SK-N-SH treated with all-trans-retinoic acid at 6 μM for 48 hours (cell line): ENCODE data around the gene ATP6V1D.

Experiments used
- ATAC-seq: fragments of 200-7000 bp; cut with Tn5 transposase; 3 replicates; pipeline ENCODE4 v1.9.1; 2020; ENCODE audit warnings: mild to moderate bottlenecking, moderate library complexity
- ARNTL ChIP-seq: fragments of 450-650 bp; formaldehyde crosslinking; IDR thresholded peaks from 2 replicates; pipeline ENCODE4 v1.5.0; 2020; ENCODE audit warnings: low read depth, mild to moderate bottlenecking, moderate library complexity, borderline replicate concordance
- BACH2 ChIP-seq: fragments of 250-450 bp; sonication (Bioruptor Pico); IDR thresholded peaks from 2 replicates; pipeline ENCODE4 v1.9.0; 2021; ENCODE audit warnings: mild to moderate bottlenecking, borderline replicate concordance
- CSDC2 ChIP-seq: fragments of 250-450 bp; sonication (Bioruptor Pico); IDR thresholded peaks from 2 replicates; pipeline ENCODE4 v1.5.0; 2020; ENCODE audit warnings: mild to moderate bottlenecking, moderate library complexity
- CSRNP3 ChIP-seq: fragments of 250-450 bp; sonication (Bioruptor Pico); IDR thresholded peaks from 2 replicates; pipeline ENCODE4 v1.5.1; 2021; ENCODE audit warnings: mild to moderate bottlenecking, moderate library complexity
- ESRRG ChIP-seq: fragments of 250-450 bp; sonication (Bioruptor Pico); IDR thresholded peaks from 2 replicates; pipeline ENCODE4 v1.6.1; 2021; ENCODE audit warnings: mild to moderate bottlenecking
- GLIS3 ChIP-seq: fragments of 250-450 bp; sonication (Bioruptor Pico); IDR thresholded peaks from 2 replicates; pipeline ENCODE4 v1.5.0; 2020; ENCODE audit warnings: mild to moderate bottlenecking, moderate library complexity
- OSR1 ChIP-seq: fragments of 250-450 bp; sonication (Bioruptor Pico); IDR thresholded peaks from 2 replicates; pipeline ENCODE4 v1.8.0; 2022; ENCODE audit warnings: moderate library complexity, mild to moderate bottlenecking, inconsistent platforms
- PATZ1 ChIP-seq: fragments of 250-450 bp; sonication (Bioruptor Pico); IDR thresholded peaks from 2 replicates; pipeline ENCODE4 v1.8.0; 2020; ENCODE audit warnings: mild to moderate bottlenecking, moderate library complexity, borderline replicate concordance
- POU6F1 ChIP-seq: fragments of 250-450 bp; sonication (Bioruptor Pico); IDR thresholded peaks from 2 replicates; pipeline ENCODE4 v1.8.0; 2021; ENCODE audit warnings: low read depth, mild to moderate bottlenecking, moderate library complexity, borderline replicate concordance
- PPARA ChIP-seq: fragments of 250-450 bp; sonication (Bioruptor Pico); IDR thresholded peaks from 2 replicates; pipeline ENCODE4 v1.5.0; 2020; ENCODE audit warnings: mild to moderate bottlenecking, borderline replicate concordance
- SNAI2 ChIP-seq: fragments of 250-450 bp; sonication (Bioruptor Pico); IDR thresholded peaks from 2 replicates; pipeline ENCODE4 v1.5.0; 2020; ENCODE audit warnings: mild to moderate bottlenecking, moderate library complexity
- TSHZ2 ChIP-seq: fragments of 250-450 bp; sonication (Bioruptor Pico); IDR thresholded peaks from 2 replicates; pipeline ENCODE4 v1.5.0; 2020; ENCODE audit warnings: mild to moderate bottlenecking, moderate library complexity
- ZC3H10 ChIP-seq: fragments of 250-450 bp; sonication (Bioruptor Pico); IDR thresholded peaks from 2 replicates; pipeline ENCODE4 v1.5.1; 2021; ENCODE audit warnings: mild to moderate bottlenecking, moderate library complexity
- ZFP3 ChIP-seq: fragments of 250-450 bp; sonication (Bioruptor Pico); IDR thresholded peaks from 2 replicates; pipeline ENCODE4 v1.5.0; 2020; ENCODE audit warnings: mild to moderate bottlenecking, moderate library complexity
- ZFP30 ChIP-seq: fragments of 450-650 bp; formaldehyde crosslinking; IDR thresholded peaks from 2 replicates; pipeline ENCODE4 v1.5.0; 2022; ENCODE audit warnings: mild to moderate bottlenecking, moderate library complexity
- ZNF565 ChIP-seq: fragments of 450-650 bp; formaldehyde crosslinking; conservative IDR thresholded peaks from 2 replicates; pipeline ENCODE4 v1.5.0; 2020; ENCODE audit warnings: low read depth, mild to moderate bottlenecking, moderate library complexity
- ZNF70 ChIP-seq: fragments of 450-650 bp; formaldehyde crosslinking; IDR thresholded peaks from 2 replicates; pipeline ENCODE4 v1.5.0; 2020; ENCODE audit warnings: mild to moderate bottlenecking, moderate library complexity
- ZNF8 ChIP-seq: fragments of 450-650 bp; formaldehyde crosslinking; IDR thresholded peaks from 2 replicates; pipeline ENCODE4 v1.5.0; 2020; ENCODE audit warnings: mild to moderate bottlenecking, moderate library complexity

ATP6V1D gene

GRCh38 chr14:67389811-67390534, 30.4 kb upstream of the ATP6V1D start:
- TF ChIP-seq CSRNP3 (CRISPR knock-in tag) (no peak), BACH2 (CRISPR knock-in tag) (no peak), ZFP3 (CRISPR knock-in tag) (no peak), ESRRG (CRISPR knock-in tag) (no peak), POU6F1 (no peak), ZNF565 (no peak), ZFP30 (CRISPR knock-in tag) (no peak), OSR1 (CRISPR knock-in tag) (no peak), PPARA (no peak)
- no peak for ATAC-seq

GRCh38 chr14:67389275-67389674, 29.7 kb upstream of the ATP6V1D start:
- TF ChIP-seq BACH2 (CRISPR knock-in tag) = no peak
- no peak for TF ChIP-seq POU6F1
- no peak for ATAC-seq

GRCh38 chr14:67387195-67387594, 27.6 kb upstream of the ATP6V1D start:
- no peak for ATAC-seq
- TF ChIP-seq GLIS3 (CRISPR knock-in tag) = no peak
- TF ChIP-seq ZNF70 (CRISPR knock-in tag) = no peak
- no peak for TF ChIP-seq ZNF8 (CRISPR knock-in tag)
- no peak for TF ChIP-seq ZNF565
- TF ChIP-seq POU6F1 = no peak
- TF ChIP-seq ESRRG (CRISPR knock-in tag) = no peak
- no peak for TF ChIP-seq CSDC2 (CRISPR knock-in tag)
- no peak for TF ChIP-seq BACH2 (CRISPR knock-in tag)
- TF ChIP-seq ARNTL (CRISPR knock-in tag) = no peak
- no peak for TF ChIP-seq ZC3H10 (CRISPR knock-in tag)
- no peak for TF ChIP-seq PATZ1 (CRISPR knock-in tag)
- TF ChIP-seq SNAI2 = no peak
- no peak for TF ChIP-seq CSRNP3 (CRISPR knock-in tag)

GRCh38 chr14:67385618-67386017, 26.0 kb upstream of the ATP6V1D start:
- no peak for ATAC-seq
- TF ChIP-seq OSR1 (CRISPR knock-in tag) = no peak
- no peak for TF ChIP-seq BACH2 (CRISPR knock-in tag)
- no peak for TF ChIP-seq ARNTL (CRISPR knock-in tag)
- no peak for TF ChIP-seq TSHZ2 (CRISPR knock-in tag)
- TF ChIP-seq SNAI2 = no peak
